HCT116 (cell line): ENCODE data around the gene PTPA. TPM values are rescaled to one million over a fixed set of nuclear protein-coding genes. Genes with fewer than 3 reads are reported as not detected.

Experiments used
- ATAC-seq: fragments of 200-7000 bp; cut with Tn5 transposase; 2 replicates; pipeline ENCODE4 v1.9.1; 2020; ENCODE audit warnings: mild to moderate bottlenecking, moderate library complexity
- BruUV-seq: library from RNA; stranded (reverse); fragments of 400-500 nt; replicated peaks from 2 replicates; lab custom pipeline; 2021; lab: Mats Ljungman, UMichigan
- CTCF ChIA-PET: fragments of 300-600 bp; sonication (Branson Sonifier 250); formaldehyde crosslinking; loops from one replicate; lab custom pipeline; 2021; ENCODE audit warnings: antibody characterized with exemption; lab: Charles Lee
- POLR2A ChIA-PET: fragments of 300-600, 350-600 bp; sonication (Branson Sonifier 250); formaldehyde crosslinking; loops from one replicate; lab custom pipeline; 2021; ENCODE audit warnings: antibody characterized with exemption; lab: Charles Lee
- RAD21 ChIA-PET, 2 experiments: fragments of 300-600 bp; sonication (Branson Sonifier 250); formaldehyde crosslinking; loops; one replicate each; lab custom pipeline; 2023; ENCODE audit warnings: low total read pairs in 2 of 2; ENCODE audit not compliant: uncharacterized antibody in 2 of 2, unreplicated experiment in 2 of 2, low non-redundant PET in 1 of 2; lab: Charles Lee
- DNase-seq: peaks from one replicate; pipeline ENCODE4 v3.0.0-alpha.2; 2010; ENCODE audit warnings: low read depth, low spot score
- H2AFZ ChIP-seq: fragments of 200-600 bp; shearing (Covaris generic), sonication (generic); 2 replicates; pipeline ENCODE4 v1.6.1; 2017; ENCODE audit warnings: low read depth, mixed run types, mixed read lengths, antibody characterized with exemption, low read length; ENCODE audit not compliant: poor library complexity, severe bottlenecking
- H3K27ac ChIP-seq: 2 replicates; pipeline ENCODE4 v1.5.1; 2012; ENCODE audit warnings: low read depth, low read length
- H3K27me3 ChIP-seq: fragments of 200-600 bp; sonication (generic); 2 replicates; pipeline ENCODE4 v1.6.1; 2016; ENCODE audit warnings: mixed run types, low read length, mixed read lengths; ENCODE audit not compliant: insufficient read depth
- H3K36me3 ChIP-seq, 2 experiments: fragments of 200-500 bp in 1 of 2; fragments of 200-600 bp in 1 of 2; sonication (Bioruptor generic) in 1 of 2; sonication (generic) in 1 of 2; 2 replicates each; pipeline versions ENCODE4 v1.5.1 to v1.6.1; 2014 to 2016; ENCODE audit warnings: low read length in 2 of 2, inconsistent platforms in 1 of 2, mixed read lengths in 1 of 2, mixed run types in 1 of 2; ENCODE audit not compliant: insufficient read depth in 2 of 2, control insufficient read depth in 1 of 2
- H3K4me1 ChIP-seq, 2 experiments: fragments of 200-600 bp in 1 of 2; sonication (generic) in 1 of 2; 2 replicates each; pipeline versions ENCODE4 v1.5.1 to v1.6.1; 2012 to 2017; ENCODE audit warnings: low read length in 2 of 2, inconsistent platforms in 1 of 2, mild to moderate bottlenecking in 1 of 2, mixed read lengths in 1 of 2, mixed run types in 1 of 2, moderate library complexity in 1 of 2; ENCODE audit not compliant: insufficient read depth in 2 of 2, control insufficient read depth in 1 of 2
- H3K4me2 ChIP-seq: fragments of 200-600 bp; sonication (generic); 2 replicates; pipeline ENCODE4 v1.6.1; 2017; ENCODE audit warnings: mixed run types, low read length, mixed read lengths
- H3K4me3 ChIP-seq, 2 experiments: fragments of 200-600 bp in 1 of 2; sonication (generic) in 1 of 2; replicated peaks in 1 of 2; 2 replicates each; pipeline ENCODE4 v1.5.1; 2011 to 2016; ENCODE audit warnings: low read length in 2 of 2, control low read depth in 1 of 2, low read depth in 1 of 2, mild to moderate bottlenecking in 1 of 2, mixed read lengths in 1 of 2, mixed run types in 1 of 2
- H3K79me2 ChIP-seq: fragments of 200-600 bp; sonication (generic); 2 replicates; pipeline ENCODE4 v1.6.1; 2017; ENCODE audit warnings: mild to moderate bottlenecking, mixed run types, low read length, moderate library complexity, mixed read lengths; ENCODE audit not compliant: insufficient read depth
- H3K9ac ChIP-seq: fragments of 200-600 bp; sonication (generic); 2 replicates; pipeline ENCODE4 v1.6.1; 2016; ENCODE audit warnings: low read length, mixed read lengths
- H3K9me2 ChIP-seq: fragments of 200-600 bp; sonication (generic), shearing (Covaris generic); 2 replicates; pipeline ENCODE4 v1.6.1; 2017; ENCODE audit warnings: mixed run types, mild to moderate bottlenecking, moderate library complexity; ENCODE audit not compliant: insufficient read depth
- H3K9me3 ChIP-seq, 2 experiments: fragments of 200-500 bp in 1 of 2; fragments of 200-600 bp in 1 of 2; sonication (Bioruptor generic) in 1 of 2; sonication (generic) in 1 of 2; 2 replicates each; pipeline ENCODE4 v1.6.1; 2014 to 2017; ENCODE audit warnings: low read length in 2 of 2, mixed read lengths in 2 of 2, inconsistent platforms in 1 of 2, low read depth in 1 of 2, mild to moderate bottlenecking in 1 of 2, mixed run types in 1 of 2, moderate library complexity in 1 of 2; ENCODE audit not compliant: control insufficient read depth in 1 of 2, insufficient read depth in 1 of 2
- H4K20me1 ChIP-seq: fragments of 200-600 bp; sonication (generic), shearing (Covaris generic); 2 replicates; pipeline ENCODE4 v1.6.1; 2017; ENCODE audit warnings: mixed run types, mild to moderate bottlenecking, moderate library complexity; ENCODE audit not compliant: insufficient read depth
- ATF3 ChIP-seq: IDR thresholded peaks from 2 replicates; pipeline ENCODE4 v1.6.1; 2012
- CBX3 ChIP-seq: IDR thresholded peaks from 2 replicates; pipeline ENCODE4 v1.6.1; 2012; ENCODE audit warnings: low read depth
- CEBPB ChIP-seq: IDR thresholded peaks from 2 replicates; pipeline ENCODE4 v1.6.1; 2012; ENCODE audit warnings: low read depth
- CTCF ChIP-seq, 3 experiments: fragments of 200-600 bp in 1 of 3; sonication (generic) in 1 of 3; IDR thresholded peaks in 2 of 3; conservative IDR thresholded peaks in 1 of 3; 2 replicates each; pipeline ENCODE4 v1.5.1; 2012 to 2017; ENCODE audit warnings: low read depth in 2 of 3, low read length in 2 of 3, antibody characterized with exemption in 1 of 3, borderline replicate concordance in 1 of 3, control low read depth in 1 of 3, mild to moderate bottlenecking in 1 of 3, mixed read lengths in 1 of 3, mixed run types in 1 of 3, moderate library complexity in 1 of 3; ENCODE audit not compliant: insufficient read depth in 1 of 3
- EGR1 ChIP-seq: IDR thresholded peaks from 2 replicates; pipeline ENCODE4 v1.6.1; 2012; ENCODE audit warnings: low read depth
- EZH2 ChIP-seq: fragments of 200-600 bp; sonication (generic); IDR thresholded peaks from 2 replicates; pipeline ENCODE4 v1.6.1; 2017; ENCODE audit warnings: antibody characterized with exemption, mixed run types
- EZH2phosphoT487 ChIP-seq: fragments of 200-600 bp; IDR thresholded peaks from 2 replicates; pipeline ENCODE4 v1.6.1; 2018; ENCODE audit warnings: antibody characterized with exemption, borderline replicate concordance
- FOSL1 ChIP-seq: IDR thresholded peaks from 2 replicates; pipeline ENCODE4 v1.6.1; 2012; ENCODE audit warnings: low read depth
- JUND ChIP-seq: IDR thresholded peaks from 2 replicates; pipeline ENCODE4 v1.6.1; 2012
- MAX ChIP-seq: IDR thresholded peaks from 2 replicates; pipeline ENCODE4 v1.6.1; 2012
- POLR2A ChIP-seq: IDR thresholded peaks from 2 replicates; pipeline ENCODE4 v1.7.0; 2011; ENCODE audit warnings: borderline replicate concordance; ENCODE audit not compliant: insufficient read depth, insufficient read length; ENCODE audit errors: extremely low read depth
- POLR2AphosphoS5 ChIP-seq: IDR thresholded peaks from 2 replicates; pipeline ENCODE4 v1.6.1; 2011; ENCODE audit warnings: mild to moderate bottlenecking, low read depth, low read length, moderate library complexity
- SIN3A ChIP-seq: IDR thresholded peaks from 2 replicates; pipeline ENCODE4 v1.6.1; 2012; ENCODE audit warnings: low read depth
- SP1 ChIP-seq: IDR thresholded peaks from 2 replicates; pipeline ENCODE4 v1.6.1; 2012; ENCODE audit warnings: low read depth
- SRF ChIP-seq: IDR thresholded peaks from 2 replicates; pipeline ENCODE4 v1.6.1; 2012; ENCODE audit warnings: low read depth
- TCF7L2 ChIP-seq: IDR thresholded peaks from 2 replicates; pipeline ENCODE4 v1.7.0; 2011; ENCODE audit warnings: borderline replicate concordance, inconsistent platforms; ENCODE audit not compliant: insufficient read depth, insufficient read length; ENCODE audit errors: extremely low read depth
- YY1 ChIP-seq: IDR thresholded peaks from 2 replicates; pipeline ENCODE4 v1.6.1; 2011; ENCODE audit warnings: low read length, low read depth, moderate library complexity, mild to moderate bottlenecking; ENCODE audit not compliant: insufficient replicate concordance; ENCODE audit errors: extremely low read depth
- ZFX ChIP-seq: fragments of 450-650 bp; IDR thresholded peaks from 2 replicates; pipeline ENCODE4 v1.6.1; 2017
- ZNF274 ChIP-seq: fragments of 200-500 bp; sonication (Bioruptor generic); IDR thresholded peaks from 2 replicates; pipeline ENCODE4 v1.6.1; 2014; ENCODE audit warnings: mild to moderate bottlenecking, low read depth, low read length, inconsistent platforms
- intact Hi-C: fragments of 100-400 bp; cut with micrococcal nuclease; formaldehyde crosslinking; loops from 2 replicates; pipeline ENCODE4 v1.10.0; 2022
- total RNA-seq: library from RNA; stranded (reverse); gene quantifications from one replicate; pipeline ENCODE4 v1.2.1, GENCODE V29; 2021; ENCODE audit not compliant: unreplicated experiment
- TF ChIP-seq, protein P1 (sequence below): IDR thresholded peaks from 2 replicates; pipeline ENCODE4 v1.6.1; 2011; ENCODE audit warnings: mild to moderate bottlenecking, low read length, moderate library complexity; ENCODE audit not compliant: insufficient replicate concordance; ENCODE audit errors: extremely low read depth

Gene PTPA
- total RNA-seq, 1 experiment from 2014 or later, result 177 TPM

GRCh38 chr9:129139233-129139992 is 28.2 kb downstream of the PTPA start:
- Histone ChIP-seq H3K79me2 (peaks cover 37% of the 10 kb centered on the region), H3K4me1 (peaks cover 39 to 67% of the 10 kb centered on the region in 2 experiments), H3K4me2 (peak overlapping the region; percentile 85), H3K27me3 (no peaks in the 10 kb centered on the region), H3K9ac (peak overlapping the region; percentile 87), H2AFZ (no peak overlapping the region), H3K4me3 (peak overlapping the region; percentile 60 to 69), H3K9me2 (no peaks in the 10 kb centered on the region), H4K20me1 (no peaks in the 10 kb centered on the region), H3K27ac (peak overlapping the region; percentile 99), H3K36me3 (peaks cover 4 to 23% of the 10 kb centered on the region in 2 experiments; a peak in 2 of 4 replicates), H3K9me3 (no peaks in the 10 kb centered on the region)
- BruUV-seq, result TSS peak; percentile 92
- RAD21 ChIA-PET, result interaction anchor here (0.6 to 1.6 kb wide), 13 partner anchors 8 to 487 kb away, joined by 3 to 9 read pairs (median 3); partner anchors contain the start of genes NTMT1 (in 2 of the 2) and IER5L (in 1 of the 2)
- intact Hi-C loops, result loop anchor here (1.0 to 5.0 kb wide), 5 partner anchors 349 to 651 kb away; no protein-coding TSS in a partner anchor
- CTCF ChIA-PET, result interaction anchor here (0.7 to 6.0 kb wide), 29 partner anchors 8 to 638 kb away, joined by 3 to 77 read pairs (median 5); partner anchors contain the start of genes C9orf50, IER5L, NTMT1 and SH3GLB2
- POLR2A ChIA-PET, result interaction anchor here (0.7 to 2.8 kb wide), 17 partner anchors 8 to 598 kb away, joined by 3 to 26 read pairs (median 3); partner anchors contain the start of genes IER5L, NTMT1 and PTPA
- peak; percentile 48 for ATAC-seq
- DNase-seq, result peak; percentile 71
- TF ChIP-seq ATF3, result no peak
- TF ChIP-seq YY1, result no peak
- TF ChIP-seq POLR2AphosphoS5, result no peak
- no peak for TF ChIP-seq FOSL1
- TF ChIP-seq ZFX, result no peak
- TF ChIP-seq EGR1, result no peak
- TF ChIP-seq, protein P1, sequence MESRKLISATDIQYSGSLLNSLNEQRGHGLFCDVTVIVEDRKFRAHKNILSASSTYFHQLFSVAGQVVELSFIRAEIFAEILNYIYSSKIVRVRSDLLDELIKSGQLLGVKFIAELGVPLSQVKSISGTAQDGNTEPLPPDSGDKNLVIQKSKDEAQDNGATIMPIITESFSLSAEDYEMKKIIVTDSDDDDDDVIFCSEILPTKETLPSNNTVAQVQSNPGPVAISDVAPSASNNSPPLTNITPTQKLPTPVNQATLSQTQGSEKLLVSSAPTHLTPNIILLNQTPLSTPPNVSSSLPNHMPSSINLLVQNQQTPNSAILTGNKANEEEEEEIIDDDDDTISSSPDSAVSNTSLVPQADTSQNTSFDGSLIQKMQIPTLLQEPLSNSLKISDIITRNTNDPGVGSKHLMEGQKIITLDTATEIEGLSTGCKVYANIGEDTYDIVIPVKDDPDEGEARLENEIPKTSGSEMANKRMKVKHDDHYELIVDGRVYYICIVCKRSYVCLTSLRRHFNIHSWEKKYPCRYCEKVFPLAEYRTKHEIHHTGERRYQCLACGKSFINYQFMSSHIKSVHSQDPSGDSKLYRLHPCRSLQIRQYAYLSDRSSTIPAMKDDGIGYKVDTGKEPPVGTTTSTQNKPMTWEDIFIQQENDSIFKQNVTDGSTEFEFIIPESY, result no peak
- TF ChIP-seq CBX3, result no peak
- no peak for TF ChIP-seq EZH2
- TF ChIP-seq MAX, result no peak
- TF ChIP-seq CTCF (IDR thresholded peaks at IDR 0.05 in 2 of 3, conservative IDR thresholded peaks at IDR 0.05 in 1 of 3; ENCODE audit: borderline replicate concordance in 1 of 3, insufficient read depth in 1 of 3, low read depth in 2 of 3, low read length in 2 of 3), result peak in 2 of 3 experiments; percentile 76 to 92; a peak in 4 of 6 replicates
- no peak for TF ChIP-seq ZNF274
- peak; percentile 18 for TF ChIP-seq POLR2A
- TF ChIP-seq TCF7L2, result peak; percentile 6
- TF ChIP-seq EZH2phosphoT487, result no peak
- TF ChIP-seq CEBPB, result no peak
- no peak for TF ChIP-seq SP1
- TF ChIP-seq SRF, result no peak
- no peak for TF ChIP-seq JUND
- TF ChIP-seq SIN3A, result no peak
